Measurements from ENCODE around the gene MGLL. TPM values are rescaled to one million over a fixed set of nuclear protein-coding genes. Genes with fewer than 3 reads are reported as not detected.

MGLL gene
- total RNA-seq, 1 experiment from 2014 or later = 0.94 TPM

- CTCF ChIA-PET = interaction anchor here (0.9 to 4.7 kb wide), 3 partner anchors 7 to 35 kb away, joined by 3 to 76 read pairs (median 3); no protein-coding TSS in a partner anchor
- no peak overlapping the region for H3K27ac Mint-ChIP-seq
- H3K36me3 Mint-ChIP-seq = no peaks in the 10 kb centered on the region
- ATAC-seq = no peak
- DNase-seq (ENCODE audit: low spot score) = peak; percentile 1
- H3K27me3 Mint-ChIP-seq (ENCODE audit: low read depth) = no peaks in the 10 kb centered on the region
- TF ChIP-seq, protein P1, sequence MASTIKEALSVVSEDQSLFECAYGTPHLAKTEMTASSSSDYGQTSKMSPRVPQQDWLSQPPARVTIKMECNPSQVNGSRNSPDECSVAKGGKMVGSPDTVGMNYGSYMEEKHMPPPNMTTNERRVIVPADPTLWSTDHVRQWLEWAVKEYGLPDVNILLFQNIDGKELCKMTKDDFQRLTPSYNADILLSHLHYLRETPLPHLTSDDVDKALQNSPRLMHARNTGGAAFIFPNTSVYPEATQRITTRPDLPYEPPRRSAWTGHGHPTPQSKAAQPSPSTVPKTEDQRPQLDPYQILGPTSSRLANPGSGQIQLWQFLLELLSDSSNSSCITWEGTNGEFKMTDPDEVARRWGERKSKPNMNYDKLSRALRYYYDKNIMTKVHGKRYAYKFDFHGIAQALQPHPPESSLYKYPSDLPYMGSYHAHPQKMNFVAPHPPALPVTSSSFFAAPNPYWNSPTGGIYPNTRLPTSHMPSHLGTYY (CRISPR knock-in tag; IDR thresholded peaks at IDR 0.05) = no peak
- TF ChIP-seq NFATC4 (CRISPR knock-in tag; IDR thresholded peaks at IDR 0.05) (no peak), ARID4B (CRISPR knock-in tag; IDR thresholded peaks at IDR 0.05; ENCODE audit: borderline replicate concordance) (no peak), CREB1 (CRISPR knock-in tag; IDR thresholded peaks at IDR 0.05) (no peak), ZNF263 (CRISPR knock-in tag; IDR thresholded peaks at IDR 0.05; ENCODE audit: low read depth) (no peak), ZNF121 (CRISPR knock-in tag; IDR thresholded peaks at IDR 0.05) (no peak), RORB (CRISPR knock-in tag; IDR thresholded peaks at IDR 0.05) (no peak), ZNF425 (CRISPR knock-in tag; conservative IDR thresholded peaks at IDR 0.05) (no peak), IRF2 (CRISPR knock-in tag; IDR thresholded peaks at IDR 0.05; ENCODE audit: borderline replicate concordance, low read depth) (no peak), TEAD1 (CRISPR knock-in tag; IDR thresholded peaks at IDR 0.05) (no peak), SP1 (CRISPR knock-in tag; conservative IDR thresholded peaks at IDR 0.05) (no peak), TP53 (CRISPR knock-in tag; IDR thresholded peaks at IDR 0.05) (no peak)
- TF ChIP-seq, protein P2, sequence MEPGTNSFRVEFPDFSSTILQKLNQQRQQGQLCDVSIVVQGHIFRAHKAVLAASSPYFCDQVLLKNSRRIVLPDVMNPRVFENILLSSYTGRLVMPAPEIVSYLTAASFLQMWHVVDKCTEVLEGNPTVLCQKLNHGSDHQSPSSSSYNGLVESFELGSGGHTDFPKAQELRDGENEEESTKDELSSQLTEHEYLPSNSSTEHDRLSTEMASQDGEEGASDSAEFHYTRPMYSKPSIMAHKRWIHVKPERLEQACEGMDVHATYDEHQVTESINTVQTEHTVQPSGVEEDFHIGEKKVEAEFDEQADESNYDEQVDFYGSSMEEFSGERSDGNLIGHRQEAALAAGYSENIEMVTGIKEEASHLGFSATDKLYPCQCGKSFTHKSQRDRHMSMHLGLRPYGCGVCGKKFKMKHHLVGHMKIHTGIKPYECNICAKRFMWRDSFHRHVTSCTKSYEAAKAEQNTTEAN (CRISPR knock-in tag; IDR thresholded peaks at IDR 0.05) = no peak
- TF ChIP-seq, protein P3, sequence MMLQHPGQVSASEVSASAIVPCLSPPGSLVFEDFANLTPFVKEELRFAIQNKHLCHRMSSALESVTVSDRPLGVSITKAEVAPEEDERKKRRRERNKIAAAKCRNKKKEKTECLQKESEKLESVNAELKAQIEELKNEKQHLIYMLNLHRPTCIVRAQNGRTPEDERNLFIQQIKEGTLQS (CRISPR knock-in tag; conservative IDR thresholded peaks at IDR 0.05) = no peak
- TF ChIP-seq, protein P4, sequence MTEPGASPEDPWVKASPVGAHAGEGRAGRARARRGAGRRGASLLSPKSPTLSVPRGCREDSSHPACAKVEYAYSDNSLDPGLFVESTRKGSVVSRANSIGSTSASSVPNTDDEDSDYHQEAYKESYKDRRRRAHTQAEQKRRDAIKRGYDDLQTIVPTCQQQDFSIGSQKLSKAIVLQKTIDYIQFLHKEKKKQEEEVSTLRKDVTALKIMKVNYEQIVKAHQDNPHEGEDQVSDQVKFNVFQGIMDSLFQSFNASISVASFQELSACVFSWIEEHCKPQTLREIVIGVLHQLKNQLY (CRISPR knock-in tag; IDR thresholded peaks at IDR 0.05) = no peak
- TF ChIP-seq, protein P5, sequence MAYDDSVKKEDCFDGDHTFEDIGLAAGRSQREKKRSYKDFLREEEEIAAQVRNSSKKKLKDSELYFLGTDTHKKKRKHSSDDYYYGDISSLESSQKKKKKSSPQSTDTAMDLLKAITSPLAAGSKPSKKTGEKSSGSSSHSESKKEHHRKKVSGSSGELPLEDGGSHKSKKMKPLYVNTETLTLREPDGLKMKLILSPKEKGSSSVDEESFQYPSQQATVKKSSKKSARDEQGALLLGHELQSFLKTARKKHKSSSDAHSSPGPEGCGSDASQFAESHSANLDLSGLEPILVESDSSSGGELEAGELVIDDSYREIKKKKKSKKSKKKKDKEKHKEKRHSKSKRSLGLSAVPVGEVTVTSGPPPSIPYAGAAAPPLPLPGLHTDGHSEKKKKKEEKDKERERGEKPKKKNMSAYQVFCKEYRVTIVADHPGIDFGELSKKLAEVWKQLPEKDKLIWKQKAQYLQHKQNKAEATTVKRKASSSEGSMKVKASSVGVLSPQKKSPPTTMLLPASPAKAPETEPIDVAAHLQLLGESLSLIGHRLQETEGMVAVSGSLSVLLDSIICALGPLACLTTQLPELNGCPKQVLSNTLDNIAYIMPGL (CRISPR knock-in tag; IDR thresholded peaks at IDR 0.05) = no peak
- TF ChIP-seq, protein P6, sequence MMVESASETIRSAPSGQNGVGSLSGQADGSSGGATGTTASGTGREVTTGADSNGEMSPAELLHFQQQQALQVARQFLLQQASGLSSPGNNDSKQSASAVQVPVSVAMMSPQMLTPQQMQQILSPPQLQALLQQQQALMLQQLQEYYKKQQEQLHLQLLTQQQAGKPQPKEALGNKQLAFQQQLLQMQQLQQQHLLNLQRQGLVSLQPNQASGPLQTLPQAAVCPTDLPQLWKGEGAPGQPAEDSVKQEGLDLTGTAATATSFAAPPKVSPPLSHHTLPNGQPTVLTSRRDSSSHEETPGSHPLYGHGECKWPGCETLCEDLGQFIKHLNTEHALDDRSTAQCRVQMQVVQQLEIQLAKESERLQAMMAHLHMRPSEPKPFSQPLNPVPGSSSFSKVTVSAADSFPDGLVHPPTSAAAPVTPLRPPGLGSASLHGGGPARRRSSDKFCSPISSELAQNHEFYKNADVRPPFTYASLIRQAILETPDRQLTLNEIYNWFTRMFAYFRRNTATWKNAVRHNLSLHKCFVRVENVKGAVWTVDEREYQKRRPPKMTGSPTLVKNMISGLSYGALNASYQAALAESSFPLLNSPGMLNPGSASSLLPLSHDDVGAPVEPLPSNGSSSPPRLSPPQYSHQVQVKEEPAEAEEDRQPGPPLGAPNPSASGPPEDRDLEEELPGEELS (CRISPR knock-in tag; IDR thresholded peaks at IDR 0.05) = no peak
- TF ChIP-seq, protein P7, sequence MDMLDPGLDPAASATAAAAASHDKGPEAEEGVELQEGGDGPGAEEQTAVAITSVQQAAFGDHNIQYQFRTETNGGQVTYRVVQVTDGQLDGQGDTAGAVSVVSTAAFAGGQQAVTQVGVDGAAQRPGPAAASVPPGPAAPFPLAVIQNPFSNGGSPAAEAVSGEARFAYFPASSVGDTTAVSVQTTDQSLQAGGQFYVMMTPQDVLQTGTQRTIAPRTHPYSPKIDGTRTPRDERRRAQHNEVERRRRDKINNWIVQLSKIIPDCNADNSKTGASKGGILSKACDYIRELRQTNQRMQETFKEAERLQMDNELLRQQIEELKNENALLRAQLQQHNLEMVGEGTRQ (CRISPR knock-in tag; IDR thresholded peaks at IDR 0.05) = no peak
- H3K4me3 Mint-ChIP-seq = no peak overlapping the region
- peaks cover 19% of the 10 kb centered on the region for H3K4me1 Mint-ChIP-seq
- POLR2A ChIA-PET = no interaction called here
- no peaks in the 10 kb centered on the region for H3K9me3 Mint-ChIP-seq
Observed at GRCh38 chr3:127688022-127688415, 134.3 kb downstream of the MGLL start.
